IMR-90 (cell line): ENCODE measurements around the gene TANGO6. TPM values are rescaled to one million over a fixed set of nuclear protein-coding genes. Genes with fewer than 3 reads are reported as not detected.

Experiments used
- ATAC-seq: fragments of 200-7000 bp; cut with Tn5 transposase; 2 replicates; pipeline ENCODE4 v1.9.1; 2020; ENCODE audit warnings: low read depth, mild to moderate bottlenecking, moderate library complexity
- BruUV-seq: library from RNA; stranded (reverse); fragments of 400-500 nt; replicated peaks from 2 replicates; lab custom pipeline; 2021; lab: Mats Ljungman, UMichigan
- CTCF ChIA-PET: fragments of 300-600 bp; formaldehyde crosslinking; extraction: SDS; loops from one replicate; lab custom pipeline; 2021; ENCODE audit warnings: antibody characterized with exemption; lab: Yijun Ruan, JAX
- POLR2A ChIA-PET: fragments of 300-600 bp; sonication (Branson Sonifier 250); formaldehyde crosslinking; loops from one replicate; lab custom pipeline; 2022; ENCODE audit warnings: antibody characterized with exemption; ENCODE audit not compliant: unreplicated experiment; lab: Charles Lee
- DNase-seq: peaks from one replicate; pipeline ENCODE4 v3.0.0; 2013
- H2AFZ ChIP-seq: replicated peaks from 2 replicates; pipeline ENCODE3; 2013; ENCODE audit warnings: low read length, mild to moderate bottlenecking; ENCODE audit not compliant: poor library complexity
- H2AK5ac ChIP-seq: 2 replicates; pipeline ENCODE4 v1.6.1; 2013; ENCODE audit warnings: low read depth, low read length, inconsistent platforms
- H2AK9ac ChIP-seq: replicated peaks from 2 replicates; pipeline ENCODE3; 2013; ENCODE audit warnings: mild to moderate bottlenecking, low read depth, low read length, moderate library complexity; ENCODE audit not compliant: poor library complexity
- H2BK120ac ChIP-seq: 2 replicates; pipeline ENCODE4 v1.6.1; 2013; ENCODE audit warnings: low read depth, low read length, inconsistent platforms
- H2BK15ac ChIP-seq: 3 replicates; pipeline ENCODE4 v1.6.1; 2013; ENCODE audit warnings: low read depth, low read length, inconsistent platforms
- H2BK20ac ChIP-seq: 2 replicates; pipeline ENCODE4 v1.6.1; 2013; ENCODE audit warnings: low read depth, mild to moderate bottlenecking, inconsistent platforms, low read length, moderate library complexity
- H2BK5ac ChIP-seq: 2 replicates; pipeline ENCODE4 v1.6.1; 2013; ENCODE audit warnings: mild to moderate bottlenecking, low read depth, low read length, inconsistent platforms; ENCODE audit not compliant: poor library complexity, severe bottlenecking
- H3K14ac ChIP-seq: replicated peaks from 2 replicates; pipeline ENCODE4 v1.6.1; 2013; ENCODE audit warnings: low read depth, low read length, inconsistent platforms
- H3K18ac ChIP-seq: 2 replicates; pipeline ENCODE4 v1.6.1; 2013; ENCODE audit warnings: low read depth, low read length, control low read depth
- H3K23ac ChIP-seq: 2 replicates; pipeline ENCODE4 v1.6.1; 2013; ENCODE audit warnings: low read depth, low read length, inconsistent platforms
- H3K27ac ChIP-seq: 2 replicates; pipeline ENCODE4 v1.5.1; 2013; ENCODE audit warnings: mild to moderate bottlenecking, control low read depth, low read length; ENCODE audit not compliant: insufficient read depth
- H3K27me3 ChIP-seq: 2 replicates; pipeline ENCODE4 v1.6.1; 2013; ENCODE audit warnings: low read length; ENCODE audit not compliant: control insufficient read depth, insufficient read depth
- H3K36me3 ChIP-seq: 2 replicates; pipeline ENCODE4 v1.6.1; 2013; ENCODE audit warnings: low read length, mixed read lengths; ENCODE audit not compliant: control insufficient read depth, insufficient read depth
- H3K4ac ChIP-seq: 2 replicates; pipeline ENCODE4 v1.6.1; 2013; ENCODE audit warnings: low read depth, low read length, inconsistent platforms
- H3K4me1 ChIP-seq: 2 replicates; pipeline ENCODE4 v1.6.1; 2013; ENCODE audit warnings: low read length, mixed read lengths; ENCODE audit not compliant: control insufficient read depth, insufficient read depth
- H3K4me2 ChIP-seq: 2 replicates; pipeline ENCODE4 v1.6.1; 2013; ENCODE audit warnings: low read depth, mild to moderate bottlenecking, control low read depth, low read length, moderate library complexity
- H3K4me3 ChIP-seq: 2 replicates; pipeline ENCODE4 v1.5.1; 2013; ENCODE audit warnings: low read depth, mild to moderate bottlenecking, control low read depth, low read length, moderate library complexity; ENCODE audit not compliant: insufficient read depth
- H3K56ac ChIP-seq: 2 replicates; pipeline ENCODE4 v1.6.1; 2013; ENCODE audit warnings: low read length, inconsistent platforms; ENCODE audit not compliant: insufficient read depth; ENCODE audit errors: extremely low read depth
- H3K79me1 ChIP-seq, 2 experiments: 2 replicates each; pipeline ENCODE4 v1.6.1; 2013; ENCODE audit warnings: low read length in 2 of 2, inconsistent platforms in 1 of 2, low read depth in 1 of 2
- H3K9ac ChIP-seq: 2 replicates; pipeline ENCODE4 v1.6.1; 2013; ENCODE audit warnings: low read depth, low read length, control low read depth
- H3K9me1 ChIP-seq: 2 replicates; pipeline ENCODE4 v1.6.1; 2013; ENCODE audit warnings: low read length, inconsistent platforms; ENCODE audit not compliant: insufficient read depth
- H3K9me3 ChIP-seq: 2 replicates; pipeline ENCODE4 v1.6.1; 2013; ENCODE audit warnings: low read length; ENCODE audit not compliant: control insufficient read depth, insufficient read depth
- H4K20me1 ChIP-seq: 2 replicates; pipeline ENCODE4 v1.6.1; 2013; ENCODE audit warnings: low read length, inconsistent platforms; ENCODE audit not compliant: insufficient read depth
- H4K5ac ChIP-seq: 2 replicates; pipeline ENCODE4 v1.6.1; 2013; ENCODE audit warnings: mild to moderate bottlenecking, low read depth, low read length, control low read depth
- H4K8ac ChIP-seq, 2 experiments: 2 replicates each; pipeline ENCODE4 v1.6.1; 2013; ENCODE audit warnings: low read depth in 2 of 2, low read length in 2 of 2, control low read depth in 1 of 2, inconsistent platforms in 1 of 2
- H4K91ac ChIP-seq: 2 replicates; pipeline ENCODE4 v1.6.1; 2013; ENCODE audit warnings: low read depth, low read length, inconsistent platforms; ENCODE audit not compliant: insufficient read depth
- CHD1 ChIP-seq: IDR thresholded peaks from 2 replicates; pipeline ENCODE4 v1.6.1; 2012; ENCODE audit warnings: low read depth, low read length, improper control_type of control experiment
- ELK1 ChIP-seq: fragments of 150-350 bp; IDR thresholded peaks from 2 replicates; pipeline ENCODE4 v1.6.1; 2016; ENCODE audit warnings: low read depth, mild to moderate bottlenecking, low read length, moderate library complexity, borderline replicate concordance
- FOS ChIP-seq: fragments of 150-350 bp; IDR thresholded peaks from 2 replicates; pipeline ENCODE4 v1.6.1; 2016; ENCODE audit warnings: low read depth, low read length
- MAZ ChIP-seq: IDR thresholded peaks from 2 replicates; pipeline ENCODE4 v1.6.1; 2012; ENCODE audit warnings: low read depth, mild to moderate bottlenecking, low read length, improper control_type of control experiment, moderate library complexity, borderline replicate concordance
- POLR2A ChIP-seq: IDR thresholded peaks from 2 replicates; pipeline ENCODE4 v1.6.1; 2012; ENCODE audit warnings: mild to moderate bottlenecking, low read depth, low read length
- RFX5 ChIP-seq: IDR thresholded peaks from 2 replicates; pipeline ENCODE4 v1.8.0; 2012; ENCODE audit warnings: low read depth, mild to moderate bottlenecking, low read length, moderate library complexity
- SMC3 ChIP-seq: fragments of 150-350 bp; IDR thresholded peaks from 2 replicates; pipeline ENCODE4 v1.6.1; 2016; ENCODE audit warnings: low read depth, mild to moderate bottlenecking, antibody characterized with exemption, low read length, moderate library complexity
- WGBS, 2 experiments: methylation state at CpG; one replicate each; pipeline versions ENCODE4 v1.1.5 to v1.1.7; 2013; ENCODE audit warnings: missing lambda C conversion rate in 2 of 2; ENCODE audit not compliant: insufficient read length in 1 of 2; ENCODE audit errors: extremely low coverage in 2 of 2; 5-methylcytosine and 5-hydroxymethylcytosine counted together
- dilution Hi-C: fragments of 300-500 bp; cut with HindIII; formaldehyde crosslinking; loops from one replicate; pipeline ENCODE4 v1.14.3; 2018; ENCODE audit warnings: low sequenced_read_pairs; ENCODE audit not compliant: unreplicated experiment
- in situ Hi-C: fragments of 300-500 bp; cut with MboI; formaldehyde crosslinking; loops from 3 replicates; pipeline ENCODE4 v1.14.3; 2019; ENCODE audit warnings: low sequenced_read_pairs, inconsistent platforms, mixed read lengths
- intact Hi-C: fragments of 100-400 bp; cut with micrococcal nuclease; formaldehyde crosslinking; loops from 2 replicates; pipeline ENCODE4 v1.10.0; 2022
- polyA plus RNA-seq, 3 experiments: library from polyadenylated mRNA; depleted of rRNA; stranded (reverse); fragments of >200 nt; gene quantifications; 2 replicates each; pipeline ENCODE4 v1.2.3, GENCODE V29; 2012; ENCODE audit warnings: low replicate concordance in 1 of 3
- total RNA-seq: library from RNA; depleted of rRNA; stranded (reverse); fragments of >200 nt; gene quantifications from 2 replicates; pipeline ENCODE4 v1.2.3, GENCODE V29; 2012

The TANGO6 gene
- total and polyA plus RNA-seq, 2 of the 4 experiments (the other 2 are of a cell fraction) = 6.7 to 22.4 TPM

- Histone ChIP-seq H4K5ac (no peak overlapping the region), H3K18ac (no peak overlapping the region), H4K20me1 (no peaks in the 10 kb centered on the region), H3K9ac (no peak overlapping the region), H3K27me3 (no peaks in the 10 kb centered on the region), H2BK20ac (no peak overlapping the region), H3K36me3 (no peaks in the 10 kb centered on the region), H4K8ac (no peak overlapping the region), H3K23ac (no peak overlapping the region), H3K9me1 (peaks cover 10% of the 10 kb centered on the region), H2AK5ac (no peak overlapping the region), H2AFZ (no peak overlapping the region), H3K4me1 (peaks cover 10% of the 10 kb centered on the region), H3K79me1 (no peaks in the 10 kb centered on the region), H2BK5ac (no peak overlapping the region), H2BK15ac (no peak overlapping the region), H3K4ac (no peak overlapping the region), H3K27ac (no peak overlapping the region), H3K4me2 (no peak overlapping the region), H4K91ac (no peak overlapping the region), H3K9me3 (no peaks in the 10 kb centered on the region), H3K4me3 (no peak overlapping the region), H2BK120ac (no peak overlapping the region), H3K14ac (no peak overlapping the region), H2AK9ac (no peak overlapping the region), H3K56ac (no peak overlapping the region)
- DNase-seq (no peak), ATAC-seq (no peak)
- BruUV-seq = no TSS peak
- dilution Hi-C loops (no loop called here), intact Hi-C loops (no loop called here), in situ Hi-C loops (no loop called here)
- ChIA-PET POLR2A (no interaction called here), CTCF (no interaction called here)
- 100% methylated on average over 1 of the region's 3 CpGs; no CpG with 5 or more reads in 1 of the 2 experiments for WGBS, 2 experiments
- TF ChIP-seq MAZ (no peak), CHD1 (no peak), ELK1 (no peak), POLR2A (no peak), SMC3 (no peak), RFX5 (no peak), FOS (no peak)
Observed at GRCh38 chr16:69087161-69087581, 243.8 kb downstream of the TANGO6 start.
